ENCODE data around the gene ARHGAP22. TPM values are rescaled to one million over a fixed set of nuclear protein-coding genes. Genes with fewer than 3 reads are reported as not detected.

The ARHGAP22 gene
- total RNA-seq, 1 donor from 2014 or later, result 1.0 TPM

DNA sequence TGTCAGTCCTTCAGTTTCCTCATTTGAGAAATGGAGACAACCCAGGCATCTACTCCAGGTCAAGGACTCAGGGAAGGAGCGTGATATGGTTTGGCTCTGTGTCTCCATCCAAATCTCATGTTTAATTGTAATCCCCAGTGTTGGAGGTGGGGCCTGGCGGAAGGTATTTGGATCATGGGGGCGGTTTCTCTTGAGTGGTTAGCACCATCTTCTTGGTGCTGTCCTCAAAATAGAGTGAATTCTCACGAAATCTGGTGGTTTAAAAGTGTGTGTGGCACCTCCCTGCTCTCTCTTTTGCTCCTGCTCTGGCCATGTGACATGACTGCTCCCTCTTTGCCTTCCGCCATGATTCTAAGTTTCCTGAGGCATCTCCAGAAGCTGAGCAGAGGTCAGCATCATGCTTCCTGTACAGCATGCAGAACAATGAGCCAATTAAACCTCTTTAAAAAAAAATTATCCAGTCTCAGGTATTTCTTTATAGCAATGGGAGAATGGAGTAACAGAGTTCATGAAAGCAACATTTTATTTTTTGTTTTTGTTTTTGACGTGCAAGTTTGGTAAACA, 30.0 kb downstream of the ARHGAP22 start:
- Histone ChIP-seq H3K9me3 (ENCODE audit: control insufficient read depth in 3 of 3, low read length in 3 of 3) (no peaks in the 10 kb centered on the region), H3K4me3 (ENCODE audit: low read length in 3 of 3) (no peak overlapping the region), H3K27me3 (ENCODE audit: control insufficient read depth in 3 of 3, insufficient read depth in 3 of 3, low read length in 3 of 3) (no peaks in the 10 kb centered on the region), H3K36me3 (ENCODE audit: control insufficient read depth in 3 of 3, insufficient read depth in 3 of 3, low read length in 3 of 3) (no peaks in the 10 kb centered on the region), H3K4me1 (ENCODE audit: control insufficient read depth in 3 of 3, insufficient read depth in 3 of 3, low read length in 3 of 3) (peaks cover 0 to 4% (median 3%) of the 10 kb centered on the region in 3 donors), H3K9ac (ENCODE audit: low read depth in 1 of 3, low read length in 3 of 3) (no peak overlapping the region), H3K27ac (ENCODE audit: low read depth, low read length) (no peak overlapping the region)

DNA sequence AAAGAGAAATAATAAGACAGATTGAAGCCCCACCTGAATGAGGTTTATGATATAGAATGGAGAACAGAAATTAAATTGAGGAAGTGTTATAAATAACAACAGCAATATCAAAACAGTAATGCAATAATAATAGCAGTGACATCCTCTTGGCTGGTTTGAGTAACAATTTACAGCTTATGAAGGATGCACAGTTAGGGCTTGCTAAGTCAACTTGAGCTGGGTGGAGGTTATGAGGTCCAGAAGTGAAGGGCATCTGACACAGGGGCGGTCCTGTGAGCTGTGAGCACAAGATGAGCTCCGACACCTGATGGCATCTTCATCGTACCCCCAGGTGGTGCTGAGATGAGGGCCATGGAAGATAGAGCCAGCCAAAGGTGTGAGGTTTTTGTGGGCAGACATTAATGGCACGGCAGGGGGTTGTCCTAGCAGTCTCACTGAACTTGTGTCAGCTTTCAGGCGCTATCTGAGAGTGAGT, 30.5 kb downstream of the ARHGAP22 start:
- Histone ChIP-seq H3K9me3 (ENCODE audit: control insufficient read depth in 3 of 3, low read length in 3 of 3) (no peaks in the 10 kb centered on the region), H3K4me3 (ENCODE audit: low read length in 3 of 3) (no peak overlapping the region)

DNA sequence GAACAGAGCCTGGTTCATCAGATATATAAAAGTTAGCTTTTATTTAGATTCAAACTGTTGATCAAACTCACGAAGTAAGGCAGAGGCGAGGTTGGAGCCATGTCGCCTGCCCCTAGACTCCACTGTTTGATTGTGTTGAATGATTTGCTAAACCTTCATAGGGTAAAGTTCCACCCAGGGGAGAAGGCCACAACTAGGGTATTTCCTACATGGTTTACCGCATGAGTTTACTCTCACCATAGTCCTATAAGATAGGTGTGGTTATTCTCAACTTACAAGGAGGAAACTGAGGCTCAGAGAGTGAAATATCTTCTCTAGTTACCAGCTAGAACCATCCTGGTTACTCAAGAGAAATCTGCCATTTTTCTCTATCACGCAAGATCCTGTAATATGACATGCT, 31.8 kb downstream of the ARHGAP22 start:
- no peaks in the 10 kb centered on the region for H3K9me3 ChIP-seq (ENCODE audit: control insufficient read depth in 3 of 3, low read length in 3 of 3)
- no peaks in the 10 kb centered on the region for H3K36me3 ChIP-seq (ENCODE audit: control insufficient read depth in 3 of 3, insufficient read depth in 3 of 3, low read length in 3 of 3)
- H3K9ac ChIP-seq (ENCODE audit: low read depth in 1 of 3, low read length in 3 of 3), result no peak overlapping the region
- H3K27ac ChIP-seq (ENCODE audit: low read depth, low read length), result no peak overlapping the region
- no peak overlapping the region for H3K4me3 ChIP-seq (ENCODE audit: low read length in 3 of 3)
- no peaks in the 10 kb centered on the region for H3K4me1 ChIP-seq (ENCODE audit: control insufficient read depth in 3 of 3, insufficient read depth in 3 of 3, low read length in 3 of 3)
- peaks cover 0 to 3% (median 0%) of the 10 kb centered on the region in 3 donors for H3K27me3 ChIP-seq (ENCODE audit: control insufficient read depth in 3 of 3, insufficient read depth in 3 of 3, low read length in 3 of 3)

More for the DNA sequence above, 30.5 kb downstream of the ARHGAP22 start:
- no peak overlapping the region for H3K27ac ChIP-seq (ENCODE audit: low read depth, low read length)
- H3K27me3 ChIP-seq (ENCODE audit: control insufficient read depth in 3 of 3, insufficient read depth in 3 of 3, low read length in 3 of 3), result no peaks in the 10 kb centered on the region
- H3K9ac ChIP-seq (ENCODE audit: low read depth in 1 of 3, low read length in 3 of 3), result no peak overlapping the region
- peaks cover 0 to under 1% (median under 1%) of the 10 kb centered on the region in 3 donors for H3K4me1 ChIP-seq (ENCODE audit: control insufficient read depth in 3 of 3, insufficient read depth in 3 of 3, low read length in 3 of 3)
- no peaks in the 10 kb centered on the region for H3K36me3 ChIP-seq (ENCODE audit: control insufficient read depth in 3 of 3, insufficient read depth in 3 of 3, low read length in 3 of 3)

DNA sequence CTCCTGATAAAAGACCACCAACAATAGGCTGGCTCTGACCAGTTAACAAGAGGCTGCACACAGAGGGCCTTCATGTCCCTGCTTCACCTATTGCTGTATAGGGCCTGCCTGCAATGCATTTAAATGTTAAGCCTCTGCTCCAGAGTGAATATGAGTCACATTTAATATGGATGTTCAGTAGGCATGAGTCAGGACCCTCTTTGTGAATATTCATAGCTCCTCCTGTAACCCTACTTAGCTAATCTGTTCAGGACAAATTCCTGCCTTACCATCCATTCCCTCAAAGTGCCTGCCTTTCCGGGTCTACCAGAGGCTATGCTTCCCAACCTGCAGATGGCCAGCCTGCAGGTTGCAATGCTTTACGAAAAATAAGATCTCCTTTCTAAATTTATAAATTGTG, 32.5 kb downstream of the ARHGAP22 start:
- no peak overlapping the region for H3K9ac ChIP-seq (ENCODE audit: low read depth in 1 of 3, low read length in 3 of 3)
- no peak overlapping the region for H3K27ac ChIP-seq (ENCODE audit: low read depth, low read length)
- H3K4me1 ChIP-seq (ENCODE audit: control insufficient read depth in 3 of 3, insufficient read depth in 3 of 3, low read length in 3 of 3), result no peaks in the 10 kb centered on the region
- H3K9me3 ChIP-seq (ENCODE audit: control insufficient read depth in 3 of 3, low read length in 3 of 3), result no peaks in the 10 kb centered on the region
- peaks cover 0 to 3% (median 0%) of the 10 kb centered on the region in 3 donors for H3K27me3 ChIP-seq (ENCODE audit: control insufficient read depth in 3 of 3, insufficient read depth in 3 of 3, low read length in 3 of 3)
- no peak overlapping the region for H3K4me3 ChIP-seq (ENCODE audit: low read length in 3 of 3)
- no peaks in the 10 kb centered on the region for H3K36me3 ChIP-seq (ENCODE audit: control insufficient read depth in 3 of 3, insufficient read depth in 3 of 3, low read length in 3 of 3)

DNA sequence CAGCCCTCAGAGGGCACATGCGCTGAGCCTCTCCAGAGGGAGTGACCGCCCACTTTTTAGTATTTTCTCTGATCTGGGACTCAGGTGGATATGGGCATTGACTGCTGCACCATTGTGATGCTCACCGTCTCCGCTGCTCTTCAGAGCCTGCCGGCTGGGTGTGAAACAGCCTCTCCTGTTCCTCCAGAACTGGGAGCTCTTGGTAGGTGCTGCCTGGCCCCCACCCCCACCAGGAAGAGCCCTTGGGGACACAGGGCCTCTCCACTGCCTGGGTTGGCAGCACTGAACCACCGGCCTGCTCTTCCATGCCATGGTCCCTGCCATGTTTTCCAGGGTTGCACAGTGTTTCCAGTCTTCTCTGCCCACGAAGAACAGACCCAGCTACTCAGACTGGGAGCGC, 36.3 kb downstream of the ARHGAP22 start:
- Histone ChIP-seq H3K9ac (ENCODE audit: low read depth in 1 of 3, low read length in 3 of 3) (no peak overlapping the region), H3K4me1 (ENCODE audit: control insufficient read depth in 3 of 3, insufficient read depth in 3 of 3, low read length in 3 of 3) (no peaks in the 10 kb centered on the region), H3K36me3 (ENCODE audit: control insufficient read depth in 3 of 3, insufficient read depth in 3 of 3, low read length in 3 of 3) (no peaks in the 10 kb centered on the region), H3K9me3 (ENCODE audit: control insufficient read depth in 3 of 3, low read length in 3 of 3) (no peaks in the 10 kb centered on the region), H3K27me3 (ENCODE audit: control insufficient read depth in 3 of 3, insufficient read depth in 3 of 3, low read length in 3 of 3) (peaks cover 0 to 3% (median 0%) of the 10 kb centered on the region in 3 donors), H3K4me3 (ENCODE audit: low read length in 3 of 3) (no peak overlapping the region), H3K27ac (ENCODE audit: low read depth, low read length) (no peak overlapping the region)

DNA sequence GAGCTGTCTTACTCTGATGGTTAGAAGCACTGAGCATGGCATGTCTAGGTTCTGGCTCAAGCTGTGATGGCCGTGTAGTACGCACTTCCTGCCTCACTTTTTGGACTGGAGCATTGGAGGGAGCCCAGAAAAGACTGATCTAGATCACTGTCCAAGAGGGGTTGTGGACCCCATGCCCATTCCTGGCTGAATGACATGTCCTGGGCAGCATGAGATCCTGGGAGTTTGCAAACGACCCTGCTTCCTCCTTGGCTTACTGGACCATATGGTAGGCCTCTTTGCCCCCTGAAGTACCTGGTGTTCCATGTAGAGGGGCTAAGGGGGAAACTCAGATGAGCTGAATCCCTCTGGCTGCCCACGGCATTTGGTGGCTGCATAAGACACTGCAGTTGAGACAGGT, 36.7 kb downstream of the ARHGAP22 start:
- no peaks in the 10 kb centered on the region for H3K36me3 ChIP-seq (ENCODE audit: control insufficient read depth in 3 of 3, insufficient read depth in 3 of 3, low read length in 3 of 3)
- no peak overlapping the region for H3K4me3 ChIP-seq (ENCODE audit: low read length in 3 of 3)
- no peaks in the 10 kb centered on the region for H3K9me3 ChIP-seq (ENCODE audit: control insufficient read depth in 3 of 3, low read length in 3 of 3)
- H3K9ac ChIP-seq (ENCODE audit: low read depth in 1 of 3, low read length in 3 of 3), result no peak overlapping the region
- no peak overlapping the region for H3K27ac ChIP-seq (ENCODE audit: low read depth, low read length)
- no peaks in the 10 kb centered on the region for H3K4me1 ChIP-seq (ENCODE audit: control insufficient read depth in 3 of 3, insufficient read depth in 3 of 3, low read length in 3 of 3)
- peaks cover 0 to 3% (median 0%) of the 10 kb centered on the region in 3 donors for H3K27me3 ChIP-seq (ENCODE audit: control insufficient read depth in 3 of 3, insufficient read depth in 3 of 3, low read length in 3 of 3)

DNA sequence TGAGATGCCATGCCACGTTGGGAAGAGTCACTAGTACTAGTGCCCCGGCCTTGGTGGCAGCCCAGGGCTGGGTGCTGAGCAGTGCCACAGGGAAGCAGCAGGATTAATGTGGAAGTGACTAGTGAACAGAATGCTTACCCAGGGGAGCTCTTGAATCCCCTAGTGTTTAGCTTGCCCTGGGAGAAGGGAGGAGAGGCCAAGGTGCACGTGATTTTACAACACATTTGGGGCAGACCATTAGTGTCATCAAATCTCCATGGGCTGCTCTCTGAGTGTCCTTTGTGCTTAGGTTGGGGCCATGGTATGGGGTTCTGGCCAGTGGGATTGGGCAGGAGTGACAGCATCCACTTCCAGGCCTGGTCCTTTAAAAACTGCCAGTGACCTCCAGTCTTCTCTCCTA, 37.5 kb downstream of the ARHGAP22 start:
- Histone ChIP-seq H3K9me3 (ENCODE audit: control insufficient read depth in 3 of 3, low read length in 3 of 3) (no peaks in the 10 kb centered on the region), H3K36me3 (ENCODE audit: control insufficient read depth in 3 of 3, insufficient read depth in 3 of 3, low read length in 3 of 3) (no peaks in the 10 kb centered on the region), H3K4me3 (ENCODE audit: low read length in 3 of 3) (no peak overlapping the region), H3K4me1 (ENCODE audit: control insufficient read depth in 3 of 3, insufficient read depth in 3 of 3, low read length in 3 of 3) (no peaks in the 10 kb centered on the region), H3K9ac (ENCODE audit: low read depth in 1 of 3, low read length in 3 of 3) (no peak overlapping the region), H3K27me3 (ENCODE audit: control insufficient read depth in 3 of 3, insufficient read depth in 3 of 3, low read length in 3 of 3) (peaks cover 0 to 3% (median 0%) of the 10 kb centered on the region in 3 donors), H3K27ac (ENCODE audit: low read depth, low read length) (no peak overlapping the region)

DNA sequence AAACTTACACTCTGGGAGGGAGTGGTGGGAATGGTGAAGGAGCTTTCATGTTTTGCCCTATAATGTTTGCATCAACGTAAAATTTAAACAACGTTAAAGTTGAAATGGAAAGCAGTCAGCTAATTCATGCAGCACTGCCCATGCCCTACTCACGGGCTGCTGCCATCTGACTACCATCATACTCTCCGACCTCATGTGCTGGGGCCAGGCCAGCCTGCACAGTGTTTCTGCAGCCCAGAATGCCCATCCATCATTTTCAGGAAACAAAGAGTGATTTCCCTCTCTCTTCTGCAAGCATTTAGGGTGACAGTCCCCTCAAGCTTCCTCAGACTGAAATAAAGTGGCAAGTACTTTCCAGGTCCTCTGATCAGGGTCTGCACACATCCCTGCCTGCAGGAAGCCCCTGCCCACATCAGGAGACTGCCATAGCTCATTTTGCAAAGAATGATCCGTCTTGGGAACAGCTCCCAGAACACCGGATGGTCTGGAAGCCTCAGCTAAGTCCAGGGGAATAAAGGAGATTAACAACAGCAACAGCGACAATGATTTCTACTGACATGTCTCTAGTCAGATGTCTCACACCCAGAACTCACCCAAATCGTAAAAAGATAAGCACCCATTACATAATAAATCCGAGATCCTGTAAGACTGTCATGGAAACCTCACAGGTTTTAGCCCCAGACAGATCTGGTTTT, 40.3 kb downstream of the ARHGAP22 start:
- H3K9ac ChIP-seq (ENCODE audit: low read depth in 1 of 3, low read length in 3 of 3), result no peak overlapping the region
- H3K27ac ChIP-seq (ENCODE audit: low read depth, low read length), result no peak overlapping the region
- peaks cover 0 to 3% (median 0%) of the 10 kb centered on the region in 3 donors for H3K27me3 ChIP-seq (ENCODE audit: control insufficient read depth in 3 of 3, insufficient read depth in 3 of 3, low read length in 3 of 3)
- no peaks in the 10 kb centered on the region for H3K36me3 ChIP-seq (ENCODE audit: control insufficient read depth in 3 of 3, insufficient read depth in 3 of 3, low read length in 3 of 3)
- no peaks in the 10 kb centered on the region for H3K9me3 ChIP-seq (ENCODE audit: control insufficient read depth in 3 of 3, low read length in 3 of 3)
- no peak overlapping the region for H3K4me3 ChIP-seq (ENCODE audit: low read length in 3 of 3)
- no peaks in the 10 kb centered on the region for H3K4me1 ChIP-seq (ENCODE audit: control insufficient read depth in 3 of 3, insufficient read depth in 3 of 3, low read length in 3 of 3)

DNA sequence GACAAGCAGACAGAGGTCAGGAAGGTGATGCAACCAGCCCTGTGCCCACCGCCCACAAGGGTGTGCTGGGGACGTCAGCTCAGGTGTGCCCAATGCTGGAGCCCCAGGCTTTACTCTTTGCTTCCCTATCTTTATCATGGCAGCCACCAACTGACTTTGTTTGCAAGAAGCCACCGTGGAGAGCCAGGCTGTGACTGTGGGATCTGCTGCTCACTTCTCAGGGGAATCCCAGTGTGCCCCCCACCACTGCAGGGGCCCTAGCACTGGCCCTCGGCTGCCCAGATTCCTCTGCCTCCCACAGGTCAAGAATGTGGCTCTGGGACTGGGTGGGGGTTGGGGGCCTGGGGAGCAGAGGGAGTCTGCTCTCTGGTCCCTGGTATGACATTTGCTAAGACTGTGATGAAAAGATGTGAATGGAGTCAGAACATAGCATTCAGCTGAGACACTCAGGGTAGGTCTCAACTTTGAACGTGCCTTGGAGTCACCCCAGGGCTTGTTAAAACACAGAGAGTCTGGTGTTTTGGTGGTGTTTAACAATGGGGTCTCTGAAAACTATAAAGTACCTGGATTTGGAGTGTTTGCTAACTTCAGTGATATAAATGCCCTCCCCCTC, 47.3 kb downstream of the ARHGAP22 start:
- Histone ChIP-seq H3K4me3 (ENCODE audit: low read length in 3 of 3) (no peak overlapping the region), H3K4me1 (ENCODE audit: control insufficient read depth in 3 of 3, insufficient read depth in 3 of 3, low read length in 3 of 3) (peaks cover 0 to 2% (median 0%) of the 10 kb centered on the region in 3 donors), H3K36me3 (ENCODE audit: control insufficient read depth in 3 of 3, insufficient read depth in 3 of 3, low read length in 3 of 3) (no peaks in the 10 kb centered on the region), H3K9me3 (ENCODE audit: control insufficient read depth in 3 of 3, low read length in 3 of 3) (no peaks in the 10 kb centered on the region), H3K27ac (ENCODE audit: low read depth, low read length) (no peak overlapping the region), H3K27me3 (ENCODE audit: control insufficient read depth in 3 of 3, insufficient read depth in 3 of 3, low read length in 3 of 3) (no peaks in the 10 kb centered on the region), H3K9ac (ENCODE audit: low read depth in 1 of 3, low read length in 3 of 3) (no peak overlapping the region)

DNA sequence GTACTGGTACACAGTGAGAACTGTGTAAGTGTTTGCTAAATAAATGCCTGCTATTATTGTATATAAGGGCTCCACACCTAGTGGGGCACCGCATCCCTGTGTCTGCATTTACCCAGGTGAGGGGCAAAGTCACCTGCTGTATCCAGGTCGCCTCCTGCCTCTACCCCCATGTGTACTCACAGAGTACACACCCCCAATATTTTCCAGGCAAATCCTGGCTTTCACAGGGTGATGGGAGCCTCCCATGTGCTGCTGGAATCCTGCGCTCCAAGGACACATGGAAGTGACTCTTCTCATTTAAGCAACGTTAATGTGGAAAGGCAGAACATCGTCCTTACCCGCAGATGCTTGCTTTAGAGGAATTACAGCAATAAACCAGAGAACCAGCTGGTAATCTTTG, 48.2 kb downstream of the ARHGAP22 start:
- no peak overlapping the region for H3K27ac ChIP-seq (ENCODE audit: low read depth, low read length)
- peaks cover 4 to 7% (median 5%) of the 10 kb centered on the region in 3 donors for H3K4me1 ChIP-seq (ENCODE audit: control insufficient read depth in 3 of 3, insufficient read depth in 3 of 3, low read length in 3 of 3)
- H3K9ac ChIP-seq (ENCODE audit: low read depth in 1 of 3, low read length in 3 of 3), result no peak overlapping the region
- no peaks in the 10 kb centered on the region for H3K36me3 ChIP-seq (ENCODE audit: control insufficient read depth in 3 of 3, insufficient read depth in 3 of 3, low read length in 3 of 3)
- H3K27me3 ChIP-seq (ENCODE audit: control insufficient read depth in 3 of 3, insufficient read depth in 3 of 3, low read length in 3 of 3), result no peaks in the 10 kb centered on the region
- no peaks in the 10 kb centered on the region for H3K9me3 ChIP-seq (ENCODE audit: control insufficient read depth in 3 of 3, low read length in 3 of 3)
- H3K4me3 ChIP-seq (ENCODE audit: low read length in 3 of 3), result no peak overlapping the region
